NT2/D1 (cell line): ENCODE data around the gene CRISPLD2.

Experiments used
- YY1 ChIP-seq: IDR thresholded peaks from 2 replicates; pipeline ENCODE4 v1.6.1; 2011; ENCODE audit not compliant: insufficient read length, insufficient read depth
- ZNF274 ChIP-seq: IDR thresholded peaks from 2 replicates; pipeline ENCODE4 v1.6.1; 2011; ENCODE audit warnings: mild to moderate bottlenecking, low read depth, low read length

DNA sequence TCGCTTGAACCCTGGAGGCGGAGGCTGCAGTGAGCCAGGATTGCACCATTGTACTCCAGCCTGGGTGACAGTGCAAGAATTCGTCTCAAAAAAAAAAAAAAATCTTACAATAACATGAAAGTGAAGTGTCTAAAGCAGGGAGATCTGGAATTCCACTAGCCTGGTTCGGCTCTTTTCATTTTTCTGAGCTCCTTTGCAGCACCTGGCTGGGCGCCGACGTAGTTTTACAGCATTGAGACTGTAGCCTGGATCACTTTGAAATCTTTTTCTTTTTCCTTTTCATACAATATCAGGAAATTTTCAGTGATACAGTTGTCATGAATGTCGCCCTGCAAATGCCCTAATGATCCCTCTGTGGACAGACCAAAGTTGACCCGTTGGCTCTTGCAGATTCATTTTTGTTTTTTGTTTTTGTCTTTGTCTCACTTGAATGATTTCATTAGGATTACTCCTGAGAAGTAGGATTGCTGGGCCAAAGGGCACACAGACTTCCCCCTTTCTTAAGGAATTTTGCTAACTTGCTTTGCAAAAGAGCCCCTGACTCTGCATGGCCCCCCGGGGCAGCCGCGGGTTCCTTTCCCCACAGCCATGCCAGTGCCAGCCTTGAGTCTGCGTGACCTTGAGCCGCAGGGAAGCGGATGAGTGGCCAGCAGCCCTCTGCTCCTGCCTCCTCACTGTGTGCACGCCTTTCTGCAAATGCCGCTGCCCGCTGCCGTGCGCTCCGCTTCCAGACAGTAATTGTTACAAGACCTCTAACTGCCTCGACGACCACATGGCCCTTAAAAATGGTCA lies 28.0 kb downstream of the CRISPLD2 start:
- no peak for TF ChIP-seq ZNF274
- no peak for TF ChIP-seq YY1
